MM.1S (cell line): ENCODE results near the gene GPATCH2.

ENCODE experiments used
- DNase-seq: peaks from one replicate; pipeline ENCODE4 v3.0.0-alpha.2; 2015
- H2AFZ ChIP-seq: fragments of 300-600 bp; sonication (generic); 2 replicates; pipeline ENCODE4 v1.6.0; 2016; ENCODE audit warnings: antibody characterized with exemption, low read length
- H3F3A ChIP-seq: fragments of 300-600 bp; sonication (generic); 2 replicates; pipeline ENCODE4 v1.6.1; 2016; ENCODE audit warnings: mild to moderate bottlenecking, antibody characterized with exemption, low read length, moderate library complexity, mixed read lengths; ENCODE audit not compliant: insufficient read depth
- H3K27ac ChIP-seq: fragments of 300-600 bp; sonication (generic); 2 replicates; pipeline ENCODE4 v1.5.1; 2016; ENCODE audit warnings: mild to moderate bottlenecking, low read length
- H3K27me3 ChIP-seq: fragments of 300-600 bp; sonication (generic); replicated peaks from 2 replicates; pipeline ENCODE4 v1.6.0; 2016; ENCODE audit warnings: low read length; ENCODE audit not compliant: insufficient read depth
- H3K36me3 ChIP-seq: fragments of 300-600 bp; sonication (generic); replicated peaks from 2 replicates; pipeline ENCODE4 v1.6.1; 2016; ENCODE audit warnings: mild to moderate bottlenecking, low read length, mixed read lengths; ENCODE audit not compliant: insufficient read depth
- H3K4me1 ChIP-seq: fragments of 300-600 bp; sonication (generic); 2 replicates; pipeline ENCODE4 v1.6.1; 2016; ENCODE audit warnings: low read length, mixed read lengths
- H3K4me2 ChIP-seq: fragments of 300-600 bp; sonication (generic); 2 replicates; pipeline ENCODE4 v1.6.0; 2016; ENCODE audit warnings: low read depth, low read length
- H3K4me3 ChIP-seq: fragments of 300-600 bp; sonication (generic); 2 replicates; pipeline ENCODE4 v1.5.1; 2016; ENCODE audit warnings: low read length, mixed read lengths
- H3K79me2 ChIP-seq: fragments of 300-600 bp; sonication (generic); 2 replicates; pipeline ENCODE4 v1.6.1; 2016; ENCODE audit warnings: mixed run types, low read length, mixed read lengths
- H3K9ac ChIP-seq: fragments of 300-600 bp; sonication (generic); 2 replicates; pipeline ENCODE4 v1.6.1; 2016; ENCODE audit warnings: low read length, mixed read lengths
- H3K9me2 ChIP-seq: fragments of 300-600 bp; sonication (generic); replicated peaks from 2 replicates; pipeline ENCODE4 v1.6.1; 2016; ENCODE audit warnings: mild to moderate bottlenecking, low read length, mixed read lengths; ENCODE audit not compliant: insufficient read depth
- H3K9me3 ChIP-seq: fragments of 300-600 bp; sonication (generic); replicated peaks from 2 replicates; pipeline ENCODE4 v1.6.1; 2016; ENCODE audit warnings: mild to moderate bottlenecking, low read length, mixed read lengths; ENCODE audit not compliant: insufficient read depth
- H4K20me1 ChIP-seq: fragments of 300-600 bp; sonication (generic); 2 replicates; pipeline ENCODE4 v1.6.1; 2016; ENCODE audit warnings: mild to moderate bottlenecking, low read length, moderate library complexity, mixed read lengths; ENCODE audit not compliant: insufficient read depth
- CTCF ChIP-seq: fragments of 300-600 bp; sonication (generic); IDR thresholded peaks from 2 replicates; pipeline ENCODE4 v1.5.1; 2016; ENCODE audit warnings: antibody characterized with exemption, low read length, mixed read lengths
- EZH2 ChIP-seq: fragments of 300-600 bp; sonication (generic); optimal IDR thresholded peaks from 2 replicates; pipeline ENCODE3; 2017; ENCODE audit warnings: low read depth, mild to moderate bottlenecking, antibody characterized with exemption, low read length, mixed read lengths
- EZH2phosphoT487 ChIP-seq: fragments of 300-600 bp; sonication (generic); IDR thresholded peaks from 2 replicates; pipeline ENCODE4 v1.6.1; 2018; ENCODE audit warnings: antibody characterized with exemption, low read length

GPATCH2 gene

DNA sequence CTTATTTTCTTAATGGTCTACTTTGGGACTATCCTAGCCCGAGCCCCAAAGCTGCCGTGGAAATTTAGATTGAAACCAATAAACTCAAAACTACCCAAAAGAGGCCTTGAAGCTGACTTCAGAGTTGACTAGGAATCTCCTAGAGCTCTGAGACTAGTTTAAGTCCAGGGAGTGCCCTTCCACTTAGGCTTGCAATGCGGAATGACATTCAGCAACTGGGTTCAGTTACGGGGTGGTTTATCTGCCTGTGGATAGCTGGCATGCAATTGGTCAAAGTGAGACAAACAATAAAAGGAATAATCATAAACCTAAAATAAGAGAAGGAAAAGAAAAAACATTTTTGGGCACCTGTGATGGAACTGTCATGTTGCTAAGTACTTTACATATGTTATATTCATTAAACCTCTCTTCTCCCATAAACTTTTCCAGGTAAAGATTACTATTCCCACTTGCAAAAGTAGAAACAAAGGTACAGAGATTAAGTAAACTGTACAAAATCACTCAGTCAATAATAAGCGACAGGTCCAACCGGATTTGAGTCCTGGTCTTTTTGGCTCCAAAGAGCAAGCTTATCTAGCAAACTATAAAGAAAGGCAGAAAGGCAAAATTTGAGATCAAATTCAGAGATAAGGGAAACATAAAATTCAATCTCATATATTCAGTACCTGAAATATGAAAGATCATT is 56.5 kb downstream of the GPATCH2 start:
- Histone ChIP-seq H4K20me1 (no peaks in the 10 kb centered on the region), H3K9me3 (no peaks in the 10 kb centered on the region), H3K4me2 (no peak overlapping the region), H3F3A (no peaks in the 10 kb centered on the region), H3K27ac (no peak overlapping the region), H3K27me3 (no peaks in the 10 kb centered on the region), H3K9me2 (no peaks in the 10 kb centered on the region), H3K36me3 (no peaks in the 10 kb centered on the region), H3K4me3 (no peak overlapping the region), H3K4me1 (no peaks in the 10 kb centered on the region), H3K79me2 (no peaks in the 10 kb centered on the region), H3K9ac (no peak overlapping the region), H2AFZ (no peak overlapping the region)
- no peak for TF ChIP-seq EZH2phosphoT487
- TF ChIP-seq EZH2: no peak
- TF ChIP-seq CTCF: no peak
- no peak for DNase-seq

DNA sequence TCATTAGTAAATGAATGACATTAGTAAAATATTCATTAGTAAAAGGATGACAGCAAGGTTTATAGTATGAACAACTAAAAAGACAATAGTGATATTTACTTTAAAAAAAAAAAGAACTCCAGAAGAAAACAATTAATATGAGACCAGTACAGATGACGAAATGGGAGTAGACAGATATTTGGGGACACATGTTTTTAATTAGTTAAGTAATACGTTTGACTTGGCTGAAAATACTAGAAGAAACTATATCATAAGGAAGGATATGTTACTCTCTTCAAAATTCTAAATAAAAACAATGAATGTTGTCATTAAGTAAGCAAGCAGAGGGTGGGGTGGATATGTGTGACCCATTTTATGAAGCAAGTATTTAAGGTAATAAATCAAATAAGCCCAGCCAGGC is 61.9 kb downstream of the GPATCH2 start:
- Histone ChIP-seq H3K9me3 (no peaks in the 10 kb centered on the region), H3K9me2 (no peaks in the 10 kb centered on the region), H3K79me2 (no peaks in the 10 kb centered on the region), H3F3A (no peaks in the 10 kb centered on the region), H3K4me2 (no peak overlapping the region), H3K9ac (no peak overlapping the region), H2AFZ (no peak overlapping the region), H3K4me1 (no peaks in the 10 kb centered on the region), H3K36me3 (no peaks in the 10 kb centered on the region), H3K4me3 (no peak overlapping the region), H4K20me1 (no peaks in the 10 kb centered on the region), H3K27me3 (no peaks in the 10 kb centered on the region), H3K27ac (no peak overlapping the region)
- no peak for TF ChIP-seq EZH2
- TF ChIP-seq EZH2phosphoT487: no peak
- TF ChIP-seq CTCF: no peak
- DNase-seq: no peak

GRCh38 chr1:217568200-217568599 is 62.7 kb downstream of the GPATCH2 start:
- Histone ChIP-seq H2AFZ (no peak overlapping the region), H3K79me2 (no peaks in the 10 kb centered on the region), H3K4me1 (no peaks in the 10 kb centered on the region), H3K4me2 (no peak overlapping the region), H3K9ac (no peak overlapping the region), H3K4me3 (no peak overlapping the region), H3K27me3 (no peaks in the 10 kb centered on the region), H3K36me3 (no peaks in the 10 kb centered on the region), H3K9me3 (no peaks in the 10 kb centered on the region), H3K27ac (no peak overlapping the region), H4K20me1 (no peaks in the 10 kb centered on the region), H3F3A (no peaks in the 10 kb centered on the region), H3K9me2 (no peaks in the 10 kb centered on the region)
- DNase-seq: no peak
- no peak for TF ChIP-seq EZH2
- no peak for TF ChIP-seq CTCF
- TF ChIP-seq EZH2phosphoT487: no peak
